ENCODE measurements around the gene AKAP12. TPM values are rescaled to one million over a fixed set of nuclear protein-coding genes. Genes with fewer than 3 reads are reported as not detected.

The AKAP12 gene
- polyA plus RNA-seq, 1 donor (not counting 4 experiments of a cell fraction or from before 2014, with no cell fraction given): 0.56 TPM

- no peaks in the 10 kb centered on the region for H4K20me1 ChIP-seq (ENCODE audit: control insufficient read depth, extremely low read depth, insufficient read depth, low read length)
- FAIRE-seq: no peak
Observed at GRCh38 chr6:151211075-151211474, 28.7 kb upstream of the AKAP12 start.

DNA sequence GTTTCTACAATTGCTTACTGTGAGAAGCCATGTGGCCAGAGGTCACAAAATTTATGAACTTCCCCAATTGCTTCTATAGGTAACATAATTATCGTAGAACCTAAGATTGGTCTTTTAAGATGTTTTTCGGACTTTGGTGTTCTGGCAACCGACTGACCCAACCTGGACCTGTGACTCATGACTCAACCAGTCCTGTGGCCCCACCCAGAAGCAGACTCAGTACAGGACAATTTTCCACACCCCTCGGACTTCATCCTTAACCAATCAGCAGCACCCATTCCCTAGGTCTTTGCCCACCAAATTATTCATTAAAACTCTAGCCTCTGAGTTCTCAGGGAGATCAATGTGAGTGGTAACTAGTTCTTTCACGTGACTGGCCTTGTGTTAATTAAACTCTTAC is 26.4 kb upstream of the AKAP12 start:
- no peak overlapping the region for H3K4me2 ChIP-seq (ENCODE audit: control insufficient read depth, extremely low read depth, insufficient read depth, low read depth, low read length)
- no peak overlapping the region for H2AFZ ChIP-seq (ENCODE audit: control insufficient read depth, low read length)
- peaks cover 4% of the 10 kb centered on the region for H3K27me3 ChIP-seq (ENCODE audit: control insufficient read depth, extremely low read depth, insufficient read depth, low read length)
- FAIRE-seq (no peak), DNase-seq (ENCODE audit: low read depth, low spot score) (no peak)
- no peaks in the 10 kb centered on the region for H3K9me1 ChIP-seq (ENCODE audit: control insufficient read depth, extremely low read depth, insufficient read depth, low read length)
- no peak overlapping the region for H3K4me3 ChIP-seq (ENCODE audit: control insufficient read depth in 2 of 3, extremely low read depth in 1 of 3, insufficient read depth in 2 of 3, low read depth in 1 of 3, low read length in 3 of 3)
- no peak overlapping the region for H3K27ac ChIP-seq (ENCODE audit: control insufficient read depth, insufficient read depth, low read length)
- dilution Hi-C loops (cut with MboI; ENCODE audit: extremely low pct_ligation_motif_present, low sequenced_read_pairs): no loop called here
- no peaks in the 10 kb centered on the region for H3K36me3 ChIP-seq (ENCODE audit: control insufficient read depth in 2 of 2, extremely low read depth in 1 of 2, insufficient read depth in 2 of 2, low read length in 2 of 2)
- H3K9me3 ChIP-seq (ENCODE audit: control insufficient read depth, low read depth, low read length): no peaks in the 10 kb centered on the region
- no peak overlapping the region for H3K9ac ChIP-seq (ENCODE audit: control insufficient read depth, extremely low read depth, insufficient read depth, low read length)
- H3K4me1 ChIP-seq (ENCODE audit: control insufficient read depth, extremely low read depth, insufficient read depth, low read length): peaks cover 4% of the 10 kb centered on the region
- H3K79me2 ChIP-seq (ENCODE audit: control insufficient read depth, insufficient read depth, low read length): no peaks in the 10 kb centered on the region
- no peaks in the 10 kb centered on the region for H4K20me1 ChIP-seq (ENCODE audit: control insufficient read depth, extremely low read depth, insufficient read depth, low read length)
- TF ChIP-seq EZH2 (IDR thresholded peaks at IDR 0.05; ENCODE audit: low read length): no peak
- TF ChIP-seq, protein P1, sequence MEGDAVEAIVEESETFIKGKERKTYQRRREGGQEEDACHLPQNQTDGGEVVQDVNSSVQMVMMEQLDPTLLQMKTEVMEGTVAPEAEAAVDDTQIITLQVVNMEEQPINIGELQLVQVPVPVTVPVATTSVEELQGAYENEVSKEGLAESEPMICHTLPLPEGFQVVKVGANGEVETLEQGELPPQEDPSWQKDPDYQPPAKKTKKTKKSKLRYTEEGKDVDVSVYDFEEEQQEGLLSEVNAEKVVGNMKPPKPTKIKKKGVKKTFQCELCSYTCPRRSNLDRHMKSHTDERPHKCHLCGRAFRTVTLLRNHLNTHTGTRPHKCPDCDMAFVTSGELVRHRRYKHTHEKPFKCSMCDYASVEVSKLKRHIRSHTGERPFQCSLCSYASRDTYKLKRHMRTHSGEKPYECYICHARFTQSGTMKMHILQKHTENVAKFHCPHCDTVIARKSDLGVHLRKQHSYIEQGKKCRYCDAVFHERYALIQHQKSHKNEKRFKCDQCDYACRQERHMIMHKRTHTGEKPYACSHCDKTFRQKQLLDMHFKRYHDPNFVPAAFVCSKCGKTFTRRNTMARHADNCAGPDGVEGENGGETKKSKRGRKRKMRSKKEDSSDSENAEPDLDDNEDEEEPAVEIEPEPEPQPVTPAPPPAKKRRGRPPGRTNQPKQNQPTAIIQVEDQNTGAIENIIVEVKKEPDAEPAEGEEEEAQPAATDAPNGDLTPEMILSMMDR (optimal IDR thresholded peaks at IDR 0.05 in 1 of 3, IDR thresholded peaks at IDR 0.05 in 1 of 3, conservative IDR thresholded peaks at IDR 0.05 in 1 of 3; ENCODE audit: extremely low read depth in 1 of 3, insufficient read depth in 2 of 3, low read length in 3 of 3): no peak

More at GRCh38 chr6:151211075-151211474, 28.7 kb upstream of the AKAP12 start:
- no peak for TF ChIP-seq EZH2 (IDR thresholded peaks at IDR 0.05; ENCODE audit: low read length)
- Histone ChIP-seq H3K36me3 (ENCODE audit: control insufficient read depth in 2 of 2, extremely low read depth in 1 of 2, insufficient read depth in 2 of 2, low read length in 2 of 2) (no peaks in the 10 kb centered on the region), H3K4me1 (ENCODE audit: control insufficient read depth, extremely low read depth, insufficient read depth, low read length) (peaks cover 4% of the 10 kb centered on the region), H3K27me3 (ENCODE audit: control insufficient read depth, extremely low read depth, insufficient read depth, low read length) (peaks cover 2% of the 10 kb centered on the region), H3K79me2 (ENCODE audit: control insufficient read depth, insufficient read depth, low read length) (no peaks in the 10 kb centered on the region), H3K4me2 (ENCODE audit: control insufficient read depth, extremely low read depth, insufficient read depth, low read depth, low read length) (no peak overlapping the region), H3K9ac (ENCODE audit: control insufficient read depth, extremely low read depth, insufficient read depth, low read length) (no peak overlapping the region), H3K27ac (ENCODE audit: control insufficient read depth, insufficient read depth, low read length) (no peak overlapping the region), H3K9me1 (ENCODE audit: control insufficient read depth, extremely low read depth, insufficient read depth, low read length) (no peaks in the 10 kb centered on the region), H3K9me3 (ENCODE audit: control insufficient read depth, low read depth, low read length) (no peaks in the 10 kb centered on the region), H2AFZ (ENCODE audit: control insufficient read depth, low read length) (no peak overlapping the region), H3K4me3 (ENCODE audit: control insufficient read depth in 2 of 3, extremely low read depth in 1 of 3, insufficient read depth in 2 of 3, low read depth in 1 of 3, low read length in 3 of 3) (no peak overlapping the region)
- DNase-seq (ENCODE audit: low read depth, low spot score): no peak
- dilution Hi-C loops (cut with MboI; ENCODE audit: extremely low pct_ligation_motif_present, low sequenced_read_pairs): no loop called here

DNA sequence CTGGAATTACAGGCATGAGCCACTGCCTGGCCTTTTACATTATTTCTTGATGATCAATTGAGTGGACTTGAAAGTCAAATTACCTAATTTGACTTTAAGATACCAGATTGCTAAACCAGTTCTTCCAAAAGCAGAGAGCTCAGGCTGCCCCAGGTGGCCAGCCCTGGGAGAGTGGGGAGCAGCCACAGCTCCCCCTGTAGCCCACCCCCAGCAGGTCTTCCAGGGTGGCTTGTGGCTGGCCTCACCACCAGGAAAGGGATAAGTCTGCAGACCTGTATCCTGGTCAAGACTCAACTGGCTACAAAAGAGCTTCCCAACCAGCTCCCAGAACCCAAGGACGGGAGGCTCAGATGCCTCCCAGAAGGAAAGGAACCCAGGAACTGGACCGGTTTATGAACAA is 23.8 kb upstream of the AKAP12 start:
- no peak overlapping the region for H2AFZ ChIP-seq (ENCODE audit: control insufficient read depth, low read length)
- H3K36me3 ChIP-seq (ENCODE audit: control insufficient read depth in 2 of 2, extremely low read depth in 1 of 2, insufficient read depth in 2 of 2, low read length in 2 of 2): no peaks in the 10 kb centered on the region
- peaks cover 4% of the 10 kb centered on the region for H3K27me3 ChIP-seq (ENCODE audit: control insufficient read depth, extremely low read depth, insufficient read depth, low read length)
- H3K9ac ChIP-seq (ENCODE audit: control insufficient read depth, extremely low read depth, insufficient read depth, low read length): no peak overlapping the region
- H3K27ac ChIP-seq (ENCODE audit: control insufficient read depth, insufficient read depth, low read length): no peak overlapping the region
- no peaks in the 10 kb centered on the region for H3K9me3 ChIP-seq (ENCODE audit: control insufficient read depth, low read depth, low read length)
- H4K20me1 ChIP-seq (ENCODE audit: control insufficient read depth, extremely low read depth, insufficient read depth, low read length): no peaks in the 10 kb centered on the region
- no peaks in the 10 kb centered on the region for H3K79me2 ChIP-seq (ENCODE audit: control insufficient read depth, insufficient read depth, low read length)
- H3K4me2 ChIP-seq (ENCODE audit: control insufficient read depth, extremely low read depth, insufficient read depth, low read depth, low read length): no peak overlapping the region
- TF ChIP-seq, protein P1 (optimal IDR thresholded peaks at IDR 0.05 in 1 of 3, IDR thresholded peaks at IDR 0.05 in 1 of 3, conservative IDR thresholded peaks at IDR 0.05 in 1 of 3; ENCODE audit: extremely low read depth in 1 of 3, insufficient read depth in 2 of 3, low read length in 3 of 3): no peak
- TF ChIP-seq EZH2 (IDR thresholded peaks at IDR 0.05; ENCODE audit: low read length): no peak
- FAIRE-seq (no peak), DNase-seq (ENCODE audit: low read depth, low spot score) (no peak)
- H3K9me1 ChIP-seq (ENCODE audit: control insufficient read depth, extremely low read depth, insufficient read depth, low read length): no peaks in the 10 kb centered on the region
- H3K4me1 ChIP-seq (ENCODE audit: control insufficient read depth, extremely low read depth, insufficient read depth, low read length): no peaks in the 10 kb centered on the region
- H3K4me3 ChIP-seq (ENCODE audit: control insufficient read depth in 2 of 3, extremely low read depth in 1 of 3, insufficient read depth in 2 of 3, low read depth in 1 of 3, low read length in 3 of 3): no peak overlapping the region
- dilution Hi-C loops (cut with MboI; ENCODE audit: extremely low pct_ligation_motif_present, low sequenced_read_pairs): no loop called here
